H9 (cell line): Measurements from ENCODE around the gene ARRB1. TPM values are rescaled to one million over a fixed set of nuclear protein-coding genes. Genes with fewer than 3 reads are reported as not detected.

Experiments used
- DNase-seq: peaks from one replicate; pipeline ENCODE4 v3.0.0-alpha.2; 2017
- H2AFZ ChIP-seq: one replicate; pipeline ENCODE4 v1.6.1; 2013; ENCODE audit warnings: mild to moderate bottlenecking, low read length, control low read depth, moderate library complexity
- H2AK5ac ChIP-seq: 2 replicates; pipeline ENCODE4 v1.6.1; 2013; ENCODE audit warnings: low read length, control low read depth, mixed read lengths; ENCODE audit not compliant: insufficient read length
- H2BK120ac ChIP-seq: one replicate; pipeline ENCODE4 v1.6.1; 2013; ENCODE audit warnings: low read depth, mild to moderate bottlenecking, low read length, control low read depth, inconsistent platforms; ENCODE audit not compliant: poor library complexity, severe bottlenecking
- H2BK12ac ChIP-seq: 2 replicates; pipeline ENCODE4 v1.6.1; 2013; ENCODE audit warnings: low read length, control low read depth, mixed read lengths, low read depth; ENCODE audit not compliant: insufficient read length
- H2BK15ac ChIP-seq: 2 replicates; pipeline ENCODE4 v1.6.1; 2013; ENCODE audit warnings: low read depth, low read length, control low read depth
- H2BK20ac ChIP-seq: one replicate; pipeline ENCODE4 v1.6.1; 2013; ENCODE audit warnings: low read depth, mild to moderate bottlenecking, low read length, control low read depth, inconsistent platforms; ENCODE audit not compliant: poor library complexity, severe bottlenecking
- H2BK5ac ChIP-seq: 2 replicates; pipeline ENCODE4 v1.6.1; 2013; ENCODE audit warnings: low read length, control low read depth, mixed read lengths; ENCODE audit not compliant: insufficient read length
- H3K14ac ChIP-seq: 2 replicates; pipeline ENCODE4 v1.6.1; 2013; ENCODE audit warnings: low read length, control low read depth; ENCODE audit not compliant: insufficient read depth
- H3K18ac ChIP-seq: 2 replicates; pipeline ENCODE4 v1.6.1; 2013; ENCODE audit warnings: low read depth, mild to moderate bottlenecking, mixed read lengths, low read length, control low read depth; ENCODE audit not compliant: insufficient read length
- H3K23ac ChIP-seq: 2 replicates; pipeline ENCODE4 v1.6.1; 2013; ENCODE audit warnings: low read length, control low read depth, mixed read lengths, low read depth; ENCODE audit not compliant: insufficient read length
- H3K23me2 ChIP-seq: 2 replicates; pipeline ENCODE4 v1.6.1; 2013; ENCODE audit warnings: low read depth, mild to moderate bottlenecking, mixed read lengths, low read length, control low read depth; ENCODE audit not compliant: insufficient read length, poor library complexity, severe bottlenecking
- H3K27ac ChIP-seq: 2 replicates; pipeline ENCODE4 v1.5.1; 2013; ENCODE audit warnings: low read length, control low read depth, mixed read lengths, low read depth; ENCODE audit not compliant: insufficient read length
- H3K27me3 ChIP-seq: 2 replicates; pipeline ENCODE4 v1.6.1; 2013; ENCODE audit warnings: low read length, control low read depth, inconsistent platforms; ENCODE audit not compliant: insufficient read depth
- H3K4ac ChIP-seq: 2 replicates; pipeline ENCODE4 v1.6.1; 2013; ENCODE audit warnings: low read depth, mild to moderate bottlenecking, control low read depth, inconsistent platforms, low read length, moderate library complexity
- H3K4me1 ChIP-seq: 2 replicates; pipeline ENCODE4 v1.6.1; 2013; ENCODE audit warnings: low read length, control low read depth, inconsistent platforms; ENCODE audit not compliant: insufficient read depth
- H3K4me2 ChIP-seq: 2 replicates; pipeline ENCODE4 v1.6.1; 2013; ENCODE audit warnings: low read length, control low read depth, mixed read lengths; ENCODE audit not compliant: insufficient read length, insufficient read depth
- H3K56ac ChIP-seq: 2 replicates; pipeline ENCODE4 v1.6.1; 2013; ENCODE audit warnings: low read depth, mild to moderate bottlenecking, mixed read lengths, low read length, control low read depth; ENCODE audit not compliant: insufficient read length
- H3K79me1 ChIP-seq: 2 replicates; pipeline ENCODE4 v1.6.1; 2013; ENCODE audit warnings: low read depth, mild to moderate bottlenecking, moderate library complexity, low read length, control low read depth, inconsistent platforms; ENCODE audit not compliant: insufficient read depth, poor library complexity, severe bottlenecking
- H3K79me2 ChIP-seq: 2 replicates; pipeline ENCODE4 v1.6.1; 2013; ENCODE audit warnings: low read length, control low read depth, inconsistent platforms; ENCODE audit not compliant: insufficient read depth
- H3K9ac ChIP-seq: 2 replicates; pipeline ENCODE4 v1.6.1; 2013; ENCODE audit warnings: low read length, control low read depth, mixed read lengths; ENCODE audit not compliant: insufficient read length; ENCODE audit errors: extremely low read depth
- H3K9me3 ChIP-seq: one replicate; pipeline ENCODE4 v1.6.1; 2013; ENCODE audit warnings: low read depth, low read length, inconsistent platforms; ENCODE audit not compliant: control insufficient read depth
- H3T11ph ChIP-seq: one replicate; pipeline ENCODE4 v1.6.1; 2013; ENCODE audit warnings: mild to moderate bottlenecking, low read length, control low read depth, inconsistent platforms
- H4K20me1 ChIP-seq: one replicate; pipeline ENCODE4 v1.6.1; 2013; ENCODE audit not compliant: control insufficient read depth, insufficient read length, insufficient read depth
- H4K5ac ChIP-seq: 2 replicates; pipeline ENCODE4 v1.6.1; 2013; ENCODE audit warnings: low read depth, mild to moderate bottlenecking, mixed read lengths, low read length, control low read depth; ENCODE audit not compliant: insufficient read length
- H4K8ac ChIP-seq: replicated peaks from 2 replicates; pipeline ENCODE4 v1.6.1; 2013; ENCODE audit warnings: low read length, control low read depth, mixed read lengths, low read depth; ENCODE audit not compliant: insufficient read length
- H4K91ac ChIP-seq: 2 replicates; pipeline ENCODE4 v1.6.1; 2013; ENCODE audit warnings: low read depth, mild to moderate bottlenecking, moderate library complexity, mixed read lengths, low read length, control low read depth; ENCODE audit not compliant: insufficient read length
- H3K27ac Mint-ChIP-seq, 3 experiments: 2 replicates in 2 of 3; 3 replicates in 1 of 3; pipeline ENCODE4 v1.8.0; 2020 to 2021; ENCODE audit warnings: mixed read lengths in 3 of 3, mild to moderate bottlenecking in 1 of 3, moderate library complexity in 1 of 3
- H3K27me3 Mint-ChIP-seq: 2 replicates; pipeline ENCODE4 v1.8.0; 2021; ENCODE audit warnings: low read depth, mild to moderate bottlenecking, moderate library complexity, mixed read lengths
- H3K36me3 Mint-ChIP-seq, 3 experiments: 2 replicates in 2 of 3; 3 replicates in 1 of 3; pipeline ENCODE4 v1.8.0; 2020 to 2021; ENCODE audit warnings: low read depth in 3 of 3, mixed read lengths in 3 of 3; ENCODE audit not compliant: insufficient read depth in 1 of 3
- H3K4me1 Mint-ChIP-seq, 2 experiments: 2 replicates each; pipeline ENCODE4 v1.8.0; 2020; ENCODE audit warnings: mixed read lengths in 2 of 2
- H3K4me3 Mint-ChIP-seq, 2 experiments: 2 replicates in 1 of 2; 3 replicates in 1 of 2; pipeline ENCODE4 v1.8.0; 2020 to 2021; ENCODE audit warnings: mild to moderate bottlenecking in 2 of 2, mixed read lengths in 2 of 2, moderate library complexity in 1 of 2
- H3K9me3 Mint-ChIP-seq, 2 experiments: 2 replicates in 1 of 2; 3 replicates in 1 of 2; pipeline ENCODE4 v1.8.0; 2020; ENCODE audit warnings: mild to moderate bottlenecking in 2 of 2, mixed read lengths in 2 of 2, moderate library complexity in 1 of 2
- CTCF ChIP-seq: fragments of 200-600 bp; sonication (generic); conservative IDR thresholded peaks from 3 replicates; pipeline ENCODE4 v1.8.0; 2021; ENCODE audit warnings: antibody characterized with exemption, mild to moderate bottlenecking
- WGBS: extraction: QIAGEN DNeasy Blood & Tissue Kit; methylation state at CpG from one replicate; pipeline ENCODE4 v1.1.7; 2013; ENCODE audit warnings: missing lambda C conversion rate, low lambda C conversion rate, mixed read lengths; ENCODE audit not compliant: insufficient read length; ENCODE audit errors: extremely low coverage; 5-methylcytosine and 5-hydroxymethylcytosine counted together
- total RNA-seq: library from RNA; stranded (reverse); gene quantifications from 2 replicates; pipeline ENCODE4 v1.2.1, GENCODE V29; 2021

ARRB1 gene
- total RNA-seq, 1 experiment from 2014 or later = 20.6 TPM

- Histone ChIP-seq H3K56ac (no peak overlapping the region), H3K79me1 (no peaks in the 10 kb centered on the region), H3K23me2 (no peaks in the 10 kb centered on the region), H3K14ac (no peak overlapping the region), H2BK5ac (no peak overlapping the region), H2BK12ac (no peak overlapping the region), H2BK20ac (no peak overlapping the region), H4K20me1 (no peaks in the 10 kb centered on the region), H3K27me3 (no peaks in the 10 kb centered on the region), H3K23ac (no peak overlapping the region), H2BK120ac (no peak overlapping the region), H3K9me3 (no peaks in the 10 kb centered on the region), H3K9ac (no peak overlapping the region), H3K4me1 (no peaks in the 10 kb centered on the region), H3K4me2 (no peak overlapping the region), H4K5ac (no peak overlapping the region), H4K91ac (no peak overlapping the region), H2BK15ac (no peak overlapping the region), H3T11ph (no peak overlapping the region), H3K79me2 (no peaks in the 10 kb centered on the region), H4K8ac (no peak overlapping the region), H2AK5ac (no peak overlapping the region), H3K4ac (no peak overlapping the region), H3K18ac (no peak overlapping the region), H3K27ac (no peak overlapping the region), H2AFZ (no peak overlapping the region)
- TF ChIP-seq CTCF = no peak
- no peaks in the 10 kb centered on the region for H3K9me3 Mint-ChIP-seq
- H3K36me3 Mint-ChIP-seq = no peaks in the 10 kb centered on the region
- H3K4me3 Mint-ChIP-seq = no peak overlapping the region
- H3K27me3 Mint-ChIP-seq = no peaks in the 10 kb centered on the region
- H3K27ac Mint-ChIP-seq = no peak overlapping the region
- H3K4me1 Mint-ChIP-seq = peaks cover 9 to 11% of the 10 kb centered on the region in 2 experiments
- no peak for DNase-seq
- WGBS = no CpG with 5 or more reads among the region's 5 CpGs
Measured at GRCh38 chr11:75285776-75286360, 65.6 kb downstream of the ARRB1 start.
